H1 (cell line): Measurements from ENCODE around the gene MID2. TPM values are rescaled to one million over a fixed set of nuclear protein-coding genes. Genes with fewer than 3 reads are reported as not detected.

Source experiments
- CTCF ChIA-PET: fragments of 300-600 bp; sonication (Branson Sonifier 250); formaldehyde crosslinking; loops from one replicate; lab custom pipeline; 2021; ENCODE audit not compliant: partially characterized antibody; lab: Charles Lee
- POLR2A ChIA-PET: fragments of 300-600 bp; sonication (Branson Sonifier 250); formaldehyde crosslinking; loops from one replicate; lab custom pipeline; 2021; ENCODE audit warnings: inconsistent platforms; ENCODE audit not compliant: partially characterized antibody; lab: Charles Lee
- DNase-seq, 2 experiments: peaks; one replicate each; pipeline versions ENCODE4 v3.0.0 to v3.0.0-alpha.2; 2010 to 2022; ENCODE audit warnings: low spot score in 2 of 2, low read depth in 1 of 2, mixed read lengths in 1 of 2
- FAIRE-seq: peaks from 2 replicates; lab custom pipeline; 2011; peaks lifted over from hg19 to GRCh38; lab: Jason Lieb, UNC
- H2AFZ ChIP-seq: 2 replicates; pipeline ENCODE4 v1.8.1; 2012; ENCODE audit warnings: low read length, inconsistent platforms
- H2AK5ac ChIP-seq: 2 replicates; pipeline ENCODE4 v1.6.1; 2013; ENCODE audit warnings: low read depth, low read length
- H2BK120ac ChIP-seq: replicated peaks from 2 replicates; pipeline ENCODE3; 2013; ENCODE audit warnings: low read depth, low read length, inconsistent platforms
- H2BK12ac ChIP-seq: 2 replicates; pipeline ENCODE4 v1.6.1; 2013; ENCODE audit warnings: low read depth, low read length
- H2BK15ac ChIP-seq: 2 replicates; pipeline ENCODE4 v1.6.1; 2013; ENCODE audit warnings: low read length
- H2BK20ac ChIP-seq: 2 replicates; pipeline ENCODE4 v1.6.1; 2013; ENCODE audit warnings: low read length
- H2BK5ac ChIP-seq: 2 replicates; pipeline ENCODE4 v1.6.1; 2013; ENCODE audit warnings: low read depth, low read length
- H3K14ac ChIP-seq: 2 replicates; pipeline ENCODE4 v1.6.1; 2013; ENCODE audit warnings: inconsistent platforms; ENCODE audit not compliant: insufficient read length
- H3K18ac ChIP-seq: 2 replicates; pipeline ENCODE4 v1.6.1; 2013; ENCODE audit warnings: low read length; ENCODE audit errors: extremely low read depth
- H3K23ac ChIP-seq: 2 replicates; pipeline ENCODE4 v1.6.1; 2013; ENCODE audit warnings: inconsistent platforms; ENCODE audit not compliant: insufficient read length
- H3K23me2 ChIP-seq: 2 replicates; pipeline ENCODE4 v1.6.1; 2013; ENCODE audit warnings: low read depth, low read length
- H3K27ac ChIP-seq: 2 replicates; pipeline ENCODE4 v1.6.1; 2011; ENCODE audit warnings: low read depth, low read length, inconsistent platforms
- H3K27me3 ChIP-seq, 4 experiments: replicated peaks in 1 of 4; 1 replicate in 1 of 4; 2 replicates in 3 of 4; pipeline versions ENCODE4 v1.6.1 to v1.8.1; 2011 to 2013; ENCODE audit warnings: low read length in 3 of 4, mild to moderate bottlenecking in 3 of 4, inconsistent platforms in 2 of 4, mixed read lengths in 2 of 4, moderate library complexity in 1 of 4; ENCODE audit not compliant: control insufficient read depth in 3 of 4, insufficient read depth in 3 of 4; ENCODE audit errors: extremely low read depth in 1 of 4
- H3K36me3 ChIP-seq, 4 experiments: 2 replicates each; pipeline versions ENCODE4 v1.6.1 to v1.8.1; 2011 to 2013; ENCODE audit warnings: mild to moderate bottlenecking in 4 of 4, low read length in 3 of 4, moderate library complexity in 2 of 4, control low read depth in 1 of 4, inconsistent platforms in 1 of 4; ENCODE audit not compliant: insufficient read depth in 4 of 4, control insufficient read depth in 2 of 4
- H3K4ac ChIP-seq: replicated peaks from 2 replicates; pipeline ENCODE3; 2013; ENCODE audit warnings: low read length, low read depth, mixed read lengths, inconsistent platforms; ENCODE audit not compliant: insufficient read length
- H3K4me1 ChIP-seq, 4 experiments: replicated peaks in 1 of 4; 1 replicate in 1 of 4; 2 replicates in 3 of 4; pipeline versions ENCODE4 v1.6.1 to v1.8.1; 2011 to 2013; ENCODE audit warnings: low read length in 3 of 4, inconsistent platforms in 2 of 4, mixed read lengths in 1 of 4; ENCODE audit not compliant: insufficient read depth in 4 of 4, control insufficient read depth in 3 of 4
- H3K4me2 ChIP-seq, 2 experiments: 2 replicates each; pipeline versions ENCODE4 v1.6.1 to v1.8.1; 2011 to 2013; ENCODE audit warnings: low read depth in 2 of 2, low read length in 2 of 2, control low read depth in 1 of 2, inconsistent platforms in 1 of 2, mild to moderate bottlenecking in 1 of 2; ENCODE audit not compliant: insufficient read depth in 1 of 2
- H3K4me3 ChIP-seq, 4 experiments: fragments of 200-600, 300-600 bp in 1 of 4; sonication (generic), shearing (Covaris generic), sonication (Bioruptor Twin) in 1 of 4; 2 replicates each; pipeline versions ENCODE4 v1.5.1 to v1.8.1; 2011 to 2016; ENCODE audit warnings: low read length in 4 of 4, low read depth in 3 of 4, control low read depth in 2 of 4, inconsistent platforms in 2 of 4, mild to moderate bottlenecking in 2 of 4, mixed read lengths in 1 of 4, moderate library complexity in 1 of 4; ENCODE audit not compliant: insufficient read depth in 2 of 4; ENCODE audit errors: extremely low read depth in 1 of 4
- H3K56ac ChIP-seq: replicated peaks from 2 replicates; pipeline ENCODE3; 2013; ENCODE audit warnings: low read depth, mild to moderate bottlenecking, mixed read lengths, low read length, inconsistent platforms; ENCODE audit not compliant: insufficient read length
- H3K79me1 ChIP-seq: 2 replicates; pipeline ENCODE4 v1.6.1; 2013; ENCODE audit warnings: low read depth, low read length, control low read depth
- H3K79me2 ChIP-seq, 2 experiments: 2 replicates each; pipeline versions ENCODE4 v1.6.1 to v1.8.1; 2012 to 2013; ENCODE audit warnings: low read length in 2 of 2, mild to moderate bottlenecking in 2 of 2, inconsistent platforms in 1 of 2; ENCODE audit not compliant: insufficient read depth in 2 of 2, control insufficient read depth in 1 of 2
- H3K9ac ChIP-seq, 4 experiments: replicated peaks in 1 of 4; 1 replicate in 1 of 4; 2 replicates in 3 of 4; pipeline versions ENCODE4 v1.6.1 to v1.8.1; 2011 to 2013; ENCODE audit warnings: low read depth in 3 of 4, low read length in 3 of 4, control low read depth in 2 of 4, mild to moderate bottlenecking in 2 of 4, moderate library complexity in 2 of 4, inconsistent platforms in 1 of 4; ENCODE audit errors: extremely low read depth in 1 of 4
- H3K9me3 ChIP-seq, 2 experiments: 2 replicates each; pipeline versions ENCODE4 v1.6.1 to v1.8.1; 2012 to 2013; ENCODE audit warnings: mild to moderate bottlenecking in 2 of 2, moderate library complexity in 2 of 2, control low read depth in 1 of 2, inconsistent platforms in 1 of 2, low read depth in 1 of 2, low read length in 1 of 2, mixed read lengths in 1 of 2; ENCODE audit not compliant: insufficient read depth in 2 of 2
- H4K20me1 ChIP-seq, 2 experiments: replicated peaks in 1 of 2; 2 replicates each; pipeline versions ENCODE3 to v1.8.1; 2011 to 2013; ENCODE audit warnings: inconsistent platforms in 2 of 2, low read length in 2 of 2, mild to moderate bottlenecking in 1 of 2; ENCODE audit not compliant: insufficient read depth in 2 of 2, control insufficient read depth in 1 of 2
- H4K5ac ChIP-seq: 2 replicates; pipeline ENCODE4 v1.6.1; 2013; ENCODE audit warnings: low read length, low read depth, mixed read lengths, inconsistent platforms; ENCODE audit not compliant: insufficient read length
- H4K8ac ChIP-seq: 2 replicates; pipeline ENCODE4 v1.8.0; 2013; ENCODE audit warnings: mild to moderate bottlenecking, moderate library complexity, low read length, inconsistent platforms; ENCODE audit not compliant: insufficient read depth; ENCODE audit errors: extremely low read depth
- H4K91ac ChIP-seq: replicated peaks from 2 replicates; pipeline ENCODE3; 2013; ENCODE audit warnings: low read length, mixed read lengths, inconsistent platforms; ENCODE audit not compliant: insufficient read length
- CBX8 ChIP-seq: fragments of 300-800, 300-1000 bp; sonication (generic); IDR thresholded peaks from 2 replicates; pipeline ENCODE4 v1.7.1; 2016; ENCODE audit warnings: low read depth, low read length, borderline replicate concordance
- CEBPB ChIP-seq: IDR thresholded peaks from 2 replicates; pipeline ENCODE4 v1.6.1; 2012; ENCODE audit warnings: low read depth, low read length
- EP300 ChIP-seq, 2 experiments: IDR thresholded peaks; 1 replicate in 1 of 2; 2 replicates in 1 of 2; pipeline ENCODE4 v1.6.1; 2011 to 2012; ENCODE audit warnings: low read depth in 2 of 2, low read length in 2 of 2, mild to moderate bottlenecking in 2 of 2, borderline replicate concordance in 1 of 2, inconsistent platforms in 1 of 2, moderate library complexity in 1 of 2
- GABPA ChIP-seq: IDR thresholded peaks from 2 replicates; pipeline ENCODE4 v1.6.1; 2011; ENCODE audit warnings: mild to moderate bottlenecking, low read length, moderate library complexity, borderline replicate concordance; ENCODE audit not compliant: insufficient read depth
- JUN ChIP-seq: IDR thresholded peaks from 2 replicates; pipeline ENCODE4 v1.6.1; 2011; ENCODE audit warnings: low read depth, mild to moderate bottlenecking, improper control_type of control experiment, low read length
- MAX ChIP-seq: IDR thresholded peaks from 2 replicates; pipeline ENCODE4 v1.6.1; 2012; ENCODE audit warnings: inconsistent platforms
- NRF1 ChIP-seq: IDR thresholded peaks from 2 replicates; pipeline ENCODE4 v1.6.1; 2011; ENCODE audit warnings: mild to moderate bottlenecking, low read depth, low read length, improper control_type of control experiment
- PHF8 ChIP-seq: fragments of 200-600 bp; sonication (generic); conservative IDR thresholded peaks from 2 replicates; pipeline ENCODE4 v1.7.1; 2012; ENCODE audit warnings: low read depth, mild to moderate bottlenecking, inconsistent platforms, low read length, moderate library complexity
- POU5F1 ChIP-seq: IDR thresholded peaks from 2 replicates; pipeline ENCODE4 v1.6.1; 2011; ENCODE audit warnings: low read depth, mild to moderate bottlenecking, low read length, moderate library complexity
- RFX5 ChIP-seq: IDR thresholded peaks from 2 replicates; pipeline ENCODE4 v1.6.1; 2011; ENCODE audit warnings: low read depth, low read length, improper control_type of control experiment, borderline replicate concordance
- SAP30 ChIP-seq: fragments of 300-600 bp; sonication (generic); IDR thresholded peaks from 2 replicates; pipeline ENCODE4 v1.7.1; 2012; ENCODE audit warnings: low read length, moderate library complexity, mild to moderate bottlenecking, inconsistent platforms; ENCODE audit not compliant: insufficient read depth, insufficient replicate concordance
- SIN3A ChIP-seq, 2 experiments: IDR thresholded peaks in 1 of 2; conservative IDR thresholded peaks in 1 of 2; 2 replicates each; pipeline ENCODE4 v1.6.1; 2011 to 2012; ENCODE audit warnings: low read length in 2 of 2, improper control_type of control experiment in 1 of 2, low read depth in 1 of 2, mild to moderate bottlenecking in 1 of 2
- SP2 ChIP-seq: IDR thresholded peaks from 2 replicates; pipeline ENCODE4 v1.6.1; 2012; ENCODE audit warnings: mild to moderate bottlenecking, low read length, inconsistent platforms
- TEAD4 ChIP-seq: IDR thresholded peaks from 2 replicates; pipeline ENCODE4 v1.6.1; 2012; ENCODE audit warnings: low read depth, low read length, inconsistent platforms, mixed read lengths
- WGBS, 2 experiments: shearing (Covaris generic) in 1 of 2; methylation state at CpG; one replicate each; pipeline versions ENCODE4 v1.1.6 to v1.1.7; 2013 to 2015; ENCODE audit warnings: low lambda C conversion rate in 2 of 2, mixed read lengths in 2 of 2, inconsistent platforms in 1 of 2, low coverage in 1 of 2, missing lambda C conversion rate in 1 of 2; ENCODE audit not compliant: insufficient replicate concordance in 2 of 2, insufficient coverage in 1 of 2, insufficient read length in 1 of 2; ENCODE audit errors: extremely low coverage in 1 of 2, missing lambda C conversion rate in 1 of 2; 5-methylcytosine and 5-hydroxymethylcytosine counted together
- polyA plus RNA-seq, 7 experiments: library from polyadenylated mRNA; depleted of rRNA in 3 of 7; stranded (reverse) in 5 of 7; unstranded in 2 of 7; fragments of >200 nt in 5 of 7; fragments of 200-250 nt in 2 of 7; gene quantifications; 1 replicate in 5 of 7; 2 replicates in 1 of 7; 4 replicates in 1 of 7; pipeline versions ENCODE4 v1.2.1 to v1.2.3, GENCODE V29; 2011 to 2013; ENCODE audit warnings: missing spikeins in 2 of 7, mixed read lengths in 2 of 7
- total RNA-seq: library from RNA; stranded (reverse); fragmentation: NEBNext Ultra II Directional; extraction: Animal tissue kit (Norgen Biotek cat#: 25700); gene quantifications from 2 replicates; pipeline ENCODE4 v1.2.1, GENCODE V29; 2021

The MID2 gene
- total and polyA plus RNA-seq, 2 of the 8 experiments (the other 6 are each of a cell fraction or from before 2014, with no cell fraction given), result 0.98 to 1.7 TPM

- Histone ChIP-seq H2AFZ (no peak overlapping the region), H3K9me3 (no peaks in the 10 kb centered on the region), H2BK12ac (no peak overlapping the region), H2BK15ac (no peak overlapping the region), H2BK5ac (no peak overlapping the region), H3K36me3 (no peaks in the 10 kb centered on the region), H3K27ac (no peak overlapping the region), H3K4me3 (no peak overlapping the region), H3K23me2 (peaks cover 5% of the 10 kb centered on the region; the same call in 1 of the 2 replicates), H3K4me1 (no peaks in the 10 kb centered on the region), H3K79me1 (no peaks in the 10 kb centered on the region), H3K4ac (no peak overlapping the region), H4K8ac (no peak overlapping the region), H3K18ac (no peak overlapping the region), H4K20me1 (no peaks in the 10 kb centered on the region), H4K91ac (no peak overlapping the region), H3K23ac (no peak overlapping the region), H2BK120ac (no peak overlapping the region), H2AK5ac (no peak overlapping the region), H3K56ac (no peak overlapping the region), H3K79me2 (no peaks in the 10 kb centered on the region), H3K4me2 (no peak overlapping the region), H3K9ac (no peak overlapping the region), H3K14ac (no peak overlapping the region), H4K5ac (no peak overlapping the region), H3K27me3 (peaks cover 4 to 12% (median 9%) of the 10 kb centered on the region in 4 experiments), H2BK20ac (no peak overlapping the region)
- POLR2A ChIA-PET, result no interaction called here
- CTCF ChIA-PET, result interaction anchor here (1.0 to 2.0 kb wide), 3 partner anchors 50 to 377 kb away, joined by 3 to 5 read pairs (median 5); partner anchors contain the start of gene NCBP2L
- DNase-seq (no peak), FAIRE-seq (no peak)
- 65% methylated on average over 4 of the region's 4 CpGs; no CpG with 5 or more reads in 1 of the 2 experiments for WGBS, 2 experiments
- TF ChIP-seq PHF8, result no peak
- no peak for TF ChIP-seq CBX8
- TF ChIP-seq MAX, result no peak
- TF ChIP-seq CEBPB, result no peak
- no peak for TF ChIP-seq TEAD4
- TF ChIP-seq SIN3A (conservative IDR thresholded peaks at IDR 0.05 in 1 of 2, IDR thresholded peaks at IDR 0.05 in 1 of 2; ENCODE audit: low read depth in 1 of 2, low read length in 2 of 2), result no peak
- no peak for TF ChIP-seq SP2
- TF ChIP-seq POU5F1, result no peak
- no peak for TF ChIP-seq RFX5
- no peak for TF ChIP-seq GABPA
- no peak for TF ChIP-seq NRF1
- no peak for TF ChIP-seq EP300 (IDR thresholded peaks at IDR 0.05; ENCODE audit: borderline replicate concordance in 1 of 2, low read depth in 2 of 2, low read length in 2 of 2)
- no peak for TF ChIP-seq JUN
- TF ChIP-seq SAP30, result no peak
Measured at GRCh38 chrX:107827852-107828251, 2.2 kb downstream of the MID2 start.
